Type B pancreatic cell (in vitro differentiated cells): ENCODE data around the gene POMGNT1. TPM values are rescaled to one million over a fixed set of nuclear protein-coding genes. Genes with fewer than 3 reads are reported as not detected.

Source experiments
- DNase-seq: peaks from one replicate; pipeline ENCODE4 v3.0.0; 2021; ENCODE audit warnings: mixed read lengths; ENCODE audit not compliant: unreplicated experiment; ENCODE audit errors: extremely low spot score
- H3K27ac Mint-ChIP-seq: 2 replicates; pipeline ENCODE4 v1.8.0; 2021; ENCODE audit warnings: mild to moderate bottlenecking, mixed read lengths
- H3K27me3 Mint-ChIP-seq: 2 replicates; pipeline ENCODE4 v1.8.0; 2021; ENCODE audit warnings: mixed read lengths
- H3K36me3 Mint-ChIP-seq: 2 replicates; pipeline ENCODE4 v1.8.0; 2021; ENCODE audit warnings: mixed read lengths
- H3K4me1 Mint-ChIP-seq: one replicate; pipeline ENCODE4 v1.8.0; 2021; ENCODE audit warnings: mixed read lengths; ENCODE audit not compliant: unreplicated experiment
- H3K4me3 Mint-ChIP-seq: 2 replicates; pipeline ENCODE4 v1.8.0; 2021; ENCODE audit warnings: mild to moderate bottlenecking, mixed read lengths
- H3K9me3 Mint-ChIP-seq: 2 replicates; pipeline ENCODE4 v1.8.0; 2021; ENCODE audit warnings: mixed read lengths
- total RNA-seq: library from RNA; stranded (reverse); gene quantifications from 2 replicates; pipeline ENCODE4 v1.2.1, GENCODE V29; 2021; ENCODE audit warnings: low replicate concordance
- TF ChIP-seq, protein P1 (sequence below): fragments of 200-600 bp; sonication (generic); conservative IDR thresholded peaks from 2 replicates; pipeline ENCODE4 v1.5.0; 2021; ENCODE audit warnings: antibody characterized with exemption, mild to moderate bottlenecking

The POMGNT1 gene
- total RNA-seq, 1 donor from 2014 or later: 74.0 TPM

GRCh38 chr1:46153228-46153627 lies 45.0 kb downstream of the POMGNT1 start:
- Mint-ChIP-seq H3K4me1 (no peaks in the 10 kb centered on the region), H3K27me3 (no peaks in the 10 kb centered on the region), H3K9me3 (no peaks in the 10 kb centered on the region), H3K4me3 (no peak overlapping the region), H3K27ac (no peak overlapping the region), H3K36me3 (no peaks in the 10 kb centered on the region)
- no peak for DNase-seq
- TF ChIP-seq, protein P1, sequence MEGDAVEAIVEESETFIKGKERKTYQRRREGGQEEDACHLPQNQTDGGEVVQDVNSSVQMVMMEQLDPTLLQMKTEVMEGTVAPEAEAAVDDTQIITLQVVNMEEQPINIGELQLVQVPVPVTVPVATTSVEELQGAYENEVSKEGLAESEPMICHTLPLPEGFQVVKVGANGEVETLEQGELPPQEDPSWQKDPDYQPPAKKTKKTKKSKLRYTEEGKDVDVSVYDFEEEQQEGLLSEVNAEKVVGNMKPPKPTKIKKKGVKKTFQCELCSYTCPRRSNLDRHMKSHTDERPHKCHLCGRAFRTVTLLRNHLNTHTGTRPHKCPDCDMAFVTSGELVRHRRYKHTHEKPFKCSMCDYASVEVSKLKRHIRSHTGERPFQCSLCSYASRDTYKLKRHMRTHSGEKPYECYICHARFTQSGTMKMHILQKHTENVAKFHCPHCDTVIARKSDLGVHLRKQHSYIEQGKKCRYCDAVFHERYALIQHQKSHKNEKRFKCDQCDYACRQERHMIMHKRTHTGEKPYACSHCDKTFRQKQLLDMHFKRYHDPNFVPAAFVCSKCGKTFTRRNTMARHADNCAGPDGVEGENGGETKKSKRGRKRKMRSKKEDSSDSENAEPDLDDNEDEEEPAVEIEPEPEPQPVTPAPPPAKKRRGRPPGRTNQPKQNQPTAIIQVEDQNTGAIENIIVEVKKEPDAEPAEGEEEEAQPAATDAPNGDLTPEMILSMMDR: no peak

GRCh38 chr1:46152016-46152415 lies 46.2 kb downstream of the POMGNT1 start:
- H3K27me3 Mint-ChIP-seq: no peaks in the 10 kb centered on the region
- no peaks in the 10 kb centered on the region for H3K36me3 Mint-ChIP-seq
- H3K27ac Mint-ChIP-seq: no peak overlapping the region
- H3K4me1 Mint-ChIP-seq: no peaks in the 10 kb centered on the region
- H3K9me3 Mint-ChIP-seq: no peaks in the 10 kb centered on the region
- TF ChIP-seq, protein P1: no peak
- H3K4me3 Mint-ChIP-seq: no peak overlapping the region
- no peak for DNase-seq

GRCh38 chr1:46150085-46150484 lies 48.1 kb downstream of the POMGNT1 start:
- H3K27me3 Mint-ChIP-seq: peaks cover 2% of the 10 kb centered on the region
- DNase-seq: no peak
- no peak overlapping the region for H3K27ac Mint-ChIP-seq
- H3K36me3 Mint-ChIP-seq: no peaks in the 10 kb centered on the region
- H3K4me3 Mint-ChIP-seq: no peak overlapping the region
- H3K9me3 Mint-ChIP-seq: no peaks in the 10 kb centered on the region
- TF ChIP-seq, protein P1: no peak
- H3K4me1 Mint-ChIP-seq: no peaks in the 10 kb centered on the region

DNA sequence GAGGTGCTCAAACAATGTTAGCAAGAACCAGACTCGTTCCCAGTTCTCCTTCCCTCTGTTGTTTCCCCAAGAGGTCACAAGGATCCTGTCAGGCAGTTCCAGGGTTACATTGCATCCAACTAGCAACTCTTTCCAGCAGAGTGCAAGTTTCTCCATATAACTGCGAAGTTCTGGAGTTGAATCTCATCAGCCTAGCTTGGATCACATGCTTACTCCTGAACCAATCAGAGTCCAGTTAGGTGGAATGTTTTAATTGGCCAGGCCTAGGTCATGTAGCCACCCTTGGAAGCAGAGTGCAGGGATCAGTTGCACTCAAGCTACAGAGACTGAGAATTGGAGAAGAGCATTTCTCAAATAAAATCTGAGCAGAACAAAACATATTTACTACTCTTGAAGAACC lies 49.9 kb downstream of the POMGNT1 start:
- peaks cover 2% of the 10 kb centered on the region for H3K27me3 Mint-ChIP-seq
- no peaks in the 10 kb centered on the region for H3K9me3 Mint-ChIP-seq
- no peaks in the 10 kb centered on the region for H3K36me3 Mint-ChIP-seq
- DNase-seq: no peak
- no peak overlapping the region for H3K4me3 Mint-ChIP-seq
- TF ChIP-seq, protein P1: no peak
- H3K27ac Mint-ChIP-seq: no peak overlapping the region
- no peaks in the 10 kb centered on the region for H3K4me1 Mint-ChIP-seq

Other genes starting within 250 kb of the POMGNT1 start
- 14.0 and 47.5 TPM in 2 replicates for gene PIK3R3, start 65.8 kb downstream of the POMGNT1 start, total RNA-seq
- gene TSPAN1, start 23.3 kb downstream of the POMGNT1 start, total RNA-seq: 22.2 and 27.6 TPM in 2 replicates
- not detected in 2 replicates for gene P3R3URF, start 21.9 kb downstream of the POMGNT1 start, total RNA-seq
- 0.48 and 2.8 TPM in 2 replicates for gene LURAP1, start 4.9 kb upstream of the POMGNT1 start, total RNA-seq
- 9.6 and 22.9 TPM in 2 replicates for gene RAD54L, start 49.3 kb upstream of the POMGNT1 start, total RNA-seq
- gene LRRC41, start 105.2 kb upstream of the POMGNT1 start, total RNA-seq: 85.6 and 89.9 TPM in 2 replicates
- 335 and 403 TPM in 2 replicates for gene UQCRH, start 105.3 kb upstream of the POMGNT1 start, total RNA-seq
- 22.4 and 26.6 TPM in 2 replicates for gene NSUN4, start 142.4 kb upstream of the POMGNT1 start, total RNA-seq
- 30.8 and 32.0 TPM in 2 replicates for gene FAAH, start 195.9 kb upstream of the POMGNT1 start, total RNA-seq